HG02623 (cell line): Measurements from ENCODE around the gene NDUFB11.

Experiments
- ATAC-seq: cut with Tn5 transposase; IDR thresholded peaks from one replicate; pipeline ENCODE4 v1.9.1; 2021; ENCODE audit warnings: moderate library complexity; ENCODE audit not compliant: unreplicated experiment

NDUFB11 gene

DNA sequence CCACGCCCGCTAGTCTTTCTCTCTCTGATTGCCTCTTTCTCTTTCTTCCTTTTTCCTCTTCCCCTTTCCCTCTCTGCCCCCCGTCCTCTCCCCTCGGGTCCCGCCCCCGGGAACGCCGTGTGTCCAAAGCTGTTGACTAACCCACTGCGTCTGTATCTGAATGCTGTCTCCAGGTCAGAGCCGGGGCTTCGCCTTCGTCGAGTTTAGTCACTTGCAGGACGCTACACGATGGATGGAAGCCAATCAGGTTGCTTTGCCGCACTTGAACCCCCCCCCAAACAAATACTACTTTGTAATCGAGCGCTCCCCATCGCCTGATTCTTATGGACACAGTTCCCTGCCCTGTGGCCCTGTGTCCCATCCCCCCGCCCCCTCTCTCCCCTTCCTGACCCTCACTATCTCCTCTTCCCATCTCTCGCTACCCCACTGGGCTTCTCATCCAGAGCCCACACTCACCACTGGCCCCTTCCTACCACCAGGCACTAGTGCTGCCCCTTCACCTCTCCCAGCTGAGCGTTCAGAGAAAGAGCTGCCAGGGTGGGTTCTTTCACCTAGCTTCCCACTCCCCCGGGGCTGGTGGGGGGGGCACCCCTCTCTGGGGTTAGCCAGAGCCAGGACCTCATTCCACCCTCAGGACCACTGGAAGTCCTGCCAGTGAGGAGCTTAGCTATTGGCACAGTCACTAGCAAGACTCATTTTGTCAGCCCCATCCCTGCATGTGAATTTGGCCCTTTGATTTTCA, 30.5 kb upstream of the NDUFB11 start:
- no peak for ATAC-seq

GRCh38 chrX:47174376-47174775, 29.9 kb upstream of the NDUFB11 start:
- no peak for ATAC-seq

DNA sequence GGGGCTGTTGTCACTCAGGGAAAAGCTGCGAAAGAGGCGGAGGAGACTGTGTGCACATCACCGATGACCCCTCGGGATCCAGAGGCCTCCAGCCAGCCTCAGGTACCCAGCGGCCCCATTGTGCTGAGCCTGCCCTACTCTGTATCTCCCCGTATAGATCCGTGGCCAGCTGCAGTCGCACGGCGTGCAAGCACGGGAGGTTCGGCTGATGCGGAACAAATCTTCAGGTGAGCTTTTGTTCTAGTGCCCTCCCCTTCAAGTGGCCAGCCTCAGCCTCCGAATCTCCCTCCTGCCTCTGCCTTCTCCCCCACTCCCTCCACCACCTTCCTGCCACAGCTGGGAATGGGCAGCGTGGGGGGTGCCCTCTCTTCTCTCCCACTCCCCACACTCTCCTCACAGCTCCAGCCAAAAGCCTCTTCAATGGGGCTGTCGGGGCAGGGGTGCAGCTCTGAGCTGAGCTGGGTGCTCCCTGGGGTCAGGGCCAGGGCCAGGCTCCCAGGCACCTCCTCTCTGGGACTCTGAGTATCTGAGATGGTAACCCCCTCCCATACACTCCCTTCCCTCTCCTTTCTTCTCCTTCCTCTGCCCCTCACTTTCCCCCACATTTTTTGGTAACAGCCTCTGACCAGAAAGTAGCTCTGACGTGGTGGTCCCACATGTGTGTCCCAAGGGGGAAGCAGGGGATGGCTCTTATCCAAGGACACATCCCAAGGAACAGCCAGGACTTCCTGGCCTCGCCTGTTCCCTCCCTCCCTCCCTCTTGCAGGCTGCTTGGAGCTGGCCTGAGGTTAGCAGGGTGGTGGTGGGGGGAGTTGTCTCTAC, 28.7 kb upstream of the NDUFB11 start:
- no peak for ATAC-seq

- no peak for ATAC-seq
Measured at GRCh38 chrX:47172549-47172948, 28.0 kb upstream of the NDUFB11 start.

GRCh38 chrX:47171996-47172395, 27.5 kb upstream of the NDUFB11 start:
- no peak for ATAC-seq

GRCh38 chrX:47170861-47171692, 26.6 kb upstream of the NDUFB11 start:
- ATAC-seq: no peak

DNA sequence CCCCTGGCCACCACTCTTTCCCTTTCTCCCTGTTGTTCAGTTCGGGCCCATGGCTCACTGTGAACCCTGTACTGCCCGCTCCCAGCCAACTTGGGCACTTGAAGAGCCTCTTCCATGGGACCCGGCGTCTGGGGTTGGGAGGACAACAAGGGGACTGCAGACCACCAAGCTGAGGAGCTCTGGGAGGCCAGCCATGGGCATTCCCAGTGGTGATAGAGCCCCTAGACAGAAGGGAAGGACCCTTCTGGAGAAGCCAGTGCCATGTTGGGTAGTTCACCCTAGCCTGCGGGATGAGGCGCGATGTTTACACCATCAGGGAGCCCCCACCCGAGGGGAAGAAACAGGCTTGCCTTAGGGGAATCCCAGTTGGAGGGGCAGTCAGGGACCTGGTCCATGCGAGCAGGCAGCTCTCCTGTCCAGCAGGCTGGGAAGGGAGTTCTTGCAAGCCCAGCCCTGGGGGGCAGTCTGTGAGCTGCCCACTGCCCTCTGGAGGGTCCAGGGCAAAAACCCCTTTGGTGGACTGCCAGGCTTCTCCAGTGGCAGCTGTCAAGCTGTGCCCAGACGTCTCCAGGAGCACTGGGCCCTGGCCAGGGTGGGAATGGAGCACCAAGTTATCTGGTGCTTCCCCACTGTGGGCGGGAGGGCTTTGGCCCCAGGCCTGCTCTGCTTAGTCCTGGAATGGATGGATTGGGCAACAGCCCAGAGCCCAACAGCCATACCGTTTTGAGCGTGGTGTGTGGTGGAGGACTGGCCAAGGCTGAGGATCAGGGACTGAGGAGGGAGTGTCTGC, 25.4 kb upstream of the NDUFB11 start:
- no peak for ATAC-seq

DNA sequence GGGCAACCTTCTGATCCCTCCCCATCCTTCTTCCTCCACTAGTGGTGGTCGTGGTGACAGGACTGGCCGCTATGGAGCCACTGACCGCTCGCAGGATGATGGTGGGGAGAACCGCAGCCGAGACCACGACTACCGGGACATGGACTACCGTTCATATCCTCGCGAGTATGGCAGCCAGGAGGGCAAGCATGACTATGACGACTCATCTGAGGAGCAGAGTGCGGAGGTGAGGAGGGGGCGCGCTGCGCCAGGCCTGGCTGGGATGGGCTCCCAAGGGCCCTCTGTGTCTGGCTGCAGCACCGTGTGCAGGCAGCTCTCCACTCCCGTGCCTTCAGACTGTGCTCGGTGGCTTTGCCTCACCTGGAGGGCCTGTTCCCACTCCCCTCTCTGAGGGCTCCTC, 24.8 kb upstream of the NDUFB11 start:
- ATAC-seq: no peak

DNA sequence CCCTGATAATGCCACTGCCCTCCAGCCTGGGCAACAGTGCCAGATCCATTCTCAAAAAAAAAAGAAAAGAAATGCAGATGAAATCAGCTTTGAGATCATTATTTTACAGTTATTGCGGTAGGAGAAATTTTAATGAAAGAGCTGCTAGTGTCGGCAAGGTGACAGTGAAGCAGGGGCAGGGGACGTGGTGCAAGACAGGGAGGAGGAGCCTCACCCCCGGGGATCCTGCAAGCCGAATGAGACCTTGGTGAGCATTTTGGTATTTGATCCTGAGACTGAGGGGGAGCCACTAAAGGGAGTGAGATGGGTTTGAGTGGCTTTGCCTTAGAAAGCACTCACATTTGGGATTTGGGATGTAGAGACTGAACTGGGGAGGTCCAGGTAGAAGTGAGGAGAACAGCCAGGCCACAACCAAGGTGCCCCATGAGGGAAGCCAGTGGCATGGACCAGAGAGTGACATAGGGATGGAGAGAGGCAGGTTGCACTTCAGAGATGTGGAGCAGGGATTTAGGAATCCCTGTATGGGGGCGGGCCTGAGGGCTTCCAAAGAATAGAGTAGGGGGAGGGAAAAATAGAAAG, 24.1 kb upstream of the NDUFB11 start:
- no peak for ATAC-seq

DNA sequence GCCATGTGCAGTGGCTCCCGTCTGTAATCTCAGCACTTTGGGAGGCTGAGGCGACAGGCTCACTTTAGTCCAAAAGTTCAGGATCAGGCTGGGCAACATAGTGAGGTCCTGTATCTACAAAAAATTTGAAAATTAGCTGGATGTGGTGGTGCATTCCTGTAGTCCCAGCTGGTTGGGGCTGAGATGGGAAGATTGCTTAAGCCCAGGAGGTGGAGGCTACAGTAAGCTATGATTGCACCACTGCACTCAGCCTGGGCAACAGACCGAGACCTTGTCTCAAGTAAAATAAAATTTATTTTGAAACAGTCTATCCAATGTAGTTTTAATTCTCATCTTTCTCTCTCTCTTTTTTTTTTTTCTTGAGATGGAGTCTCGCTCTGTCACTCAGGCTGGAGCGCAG, 21.6 kb upstream of the NDUFB11 start:
- ATAC-seq: no peak

GRCh38 chrX:47164420-47164819, 19.9 kb upstream of the NDUFB11 start:
- no peak for ATAC-seq

GRCh38 chrX:47162927-47163583, 18.6 kb upstream of the NDUFB11 start:
- ATAC-seq: no peak

DNA sequence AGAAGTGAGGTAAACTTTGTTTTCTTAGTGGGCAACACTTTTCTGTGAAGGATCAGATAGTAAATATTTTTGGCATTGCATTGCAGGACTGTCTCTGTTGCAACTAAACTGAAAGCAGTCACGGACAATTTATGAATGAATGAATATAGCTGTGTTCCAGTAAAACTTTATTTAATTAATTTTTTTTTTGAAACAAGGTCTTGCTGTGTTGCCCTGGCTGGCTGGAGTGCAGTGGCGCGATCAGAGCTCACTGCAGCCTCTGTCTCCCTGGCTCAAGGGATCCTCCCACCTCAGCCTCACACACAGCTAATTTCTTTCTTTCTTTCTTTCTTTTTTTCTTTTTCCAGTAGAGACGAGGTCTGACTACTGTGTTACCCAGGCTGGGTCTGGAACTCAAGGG, 16.3 kb upstream of the NDUFB11 start:
- ATAC-seq: no peak

DNA sequence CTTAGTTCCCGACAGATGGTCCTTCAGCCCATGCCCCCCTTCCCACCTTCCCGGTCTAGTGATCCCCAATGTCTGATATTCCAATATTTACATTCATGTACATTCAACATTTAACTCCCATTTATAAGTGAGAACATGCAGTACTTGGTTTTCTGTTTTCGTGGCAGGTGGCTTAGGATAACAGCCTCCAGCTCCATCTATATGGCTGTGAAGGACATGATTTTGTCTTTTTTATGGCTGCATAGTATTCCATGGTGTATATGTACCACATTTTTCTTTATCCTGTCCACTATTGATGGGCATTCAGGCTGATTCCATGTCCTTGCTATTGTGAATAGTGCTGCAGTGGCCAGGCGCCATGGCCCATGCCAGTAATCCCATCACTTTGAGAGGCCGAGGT, 14.3 kb upstream of the NDUFB11 start:
- no peak for ATAC-seq

- no peak for ATAC-seq
Measured at GRCh38 chrX:47158131-47158530, 13.6 kb upstream of the NDUFB11 start.

DNA sequence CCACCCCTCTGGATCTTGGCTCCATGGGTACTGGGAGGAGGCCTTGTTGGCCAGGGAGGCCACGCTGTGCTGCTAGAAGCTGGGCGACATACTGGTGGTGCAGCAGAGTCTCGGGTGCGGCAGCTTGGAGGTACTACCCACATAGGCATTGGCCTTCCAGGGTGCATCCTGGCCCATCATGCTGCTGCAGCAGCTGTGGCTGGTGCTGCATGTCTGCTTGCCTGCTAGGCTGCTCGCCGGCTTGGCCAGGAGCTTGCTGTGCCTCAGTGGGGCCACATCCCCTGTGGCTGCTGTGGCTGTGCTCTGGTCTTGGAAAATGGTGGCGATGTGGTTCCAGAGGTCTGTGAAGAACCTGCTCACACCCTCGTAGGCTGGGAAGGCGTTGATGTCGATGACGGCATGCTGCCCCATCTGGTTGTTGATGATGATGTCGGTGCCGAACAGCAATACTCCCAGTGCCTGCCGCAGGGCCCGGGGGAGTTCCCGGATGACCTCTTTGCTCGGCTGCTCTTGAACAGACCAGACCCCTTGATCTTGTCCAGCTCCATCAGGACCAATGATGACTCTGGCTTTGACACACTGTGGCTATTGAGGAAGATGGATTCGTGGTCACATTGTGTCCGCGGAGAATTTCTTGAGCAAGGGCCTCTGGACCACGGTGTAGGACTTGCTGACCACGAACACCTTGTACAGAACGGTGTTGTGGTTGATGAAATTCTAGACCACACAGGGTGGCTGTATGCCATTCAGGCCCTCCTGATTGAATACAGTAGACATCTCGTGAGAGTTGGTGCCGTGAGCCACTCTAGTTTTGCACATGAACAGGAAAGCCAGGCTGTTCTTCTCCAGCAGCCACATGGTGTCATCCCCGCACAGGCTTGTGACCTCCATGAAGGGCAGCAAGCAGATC, 12.4 kb upstream of the NDUFB11 start:
- ATAC-seq: no peak

GRCh38 chrX:47151435-47151834, 6.9 kb upstream of the NDUFB11 start:
- no peak for ATAC-seq

DNA sequence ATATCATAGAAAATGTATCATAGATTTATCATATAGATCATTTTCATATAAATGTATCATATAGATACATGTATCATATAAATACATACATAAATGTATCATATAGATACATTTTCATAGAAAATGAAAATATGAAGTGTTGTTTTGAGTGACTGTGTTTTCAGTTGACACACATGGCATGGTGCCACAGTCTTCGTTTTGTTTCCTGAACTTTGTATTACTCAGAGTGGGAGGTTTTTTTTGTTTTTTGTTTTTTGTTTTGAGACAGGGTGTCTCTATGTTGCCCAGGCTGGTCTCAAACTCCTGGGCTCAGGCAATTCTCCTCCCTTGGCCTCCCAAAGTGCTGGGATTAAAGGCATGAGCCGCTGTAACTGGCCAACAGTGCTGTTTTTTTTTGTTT, 4.4 kb upstream of the NDUFB11 start:
- no peak for ATAC-seq
